ENCODE measurements around the gene SMTNL2.

Gene SMTNL2

GRCh38 chr17:4584101-4584916 lies at the start of gene SMTNL2:
Gene SMTNL2, plus strand, starts transcription at chr17:4584529. Its CDS starts 77 bp downstream, at chr17:4584606.
- DNase-seq, result no peak

GRCh38 chr17:4534928-4535666 lies 49.2 kb upstream of the SMTNL2 start:
- DNase-seq, result no peak

GRCh38 chr17:4535667-4536258 lies 48.6 kb upstream of the SMTNL2 start:
- DNase-seq, result no peak

GRCh38 chr17:4536259-4536741 lies 48.0 kb upstream of the SMTNL2 start:
- no peak for DNase-seq

- no peak for DNase-seq
These were observed 47.5 kb upstream of the SMTNL2 start for GRCh38 chr17:4536742-4537411.

- no peak for DNase-seq
These were observed 46.7 kb upstream of the SMTNL2 start for GRCh38 chr17:4537451-4538235.

GRCh38 chr17:4538236-4539002 lies 45.9 kb upstream of the SMTNL2 start:
- no peak for DNase-seq

GRCh38 chr17:4539025-4539424 lies 45.3 kb upstream of the SMTNL2 start:
- no peak for DNase-seq

- DNase-seq, result no peak
These were observed 44.6 kb upstream of the SMTNL2 start for GRCh38 chr17:4539576-4540223.

- no peak for DNase-seq
These were observed 44.1 kb upstream of the SMTNL2 start for GRCh38 chr17:4540224-4540651.

GRCh38 chr17:4540687-4541327 lies 43.5 kb upstream of the SMTNL2 start:
- no peak for DNase-seq

- no peak for DNase-seq
These were observed 42.9 kb upstream of the SMTNL2 start for GRCh38 chr17:4541328-4542002.

- no peak for DNase-seq
These were observed 42.2 kb upstream of the SMTNL2 start for GRCh38 chr17:4542003-4542725.

GRCh38 chr17:4542726-4543191 lies 41.6 kb upstream of the SMTNL2 start:
- DNase-seq, result no peak

- DNase-seq, result no peak
These were observed 40.7 kb upstream of the SMTNL2 start for GRCh38 chr17:4543557-4544026.

- no peak for DNase-seq
These were observed 40.0 kb upstream of the SMTNL2 start for GRCh38 chr17:4544135-4544950.

- no peak for DNase-seq
These were observed 39.4 kb upstream of the SMTNL2 start for GRCh38 chr17:4544951-4545216.
